Measurements from ENCODE around the gene PAXIP1. TPM values are rescaled to one million over a fixed set of nuclear protein-coding genes. Genes with fewer than 3 reads are reported as not detected.

Gene PAXIP1
- total RNA-seq, 1 experiment from 2014 or later = 13.7 TPM

GRCh38 chr7:154909241-154910105 lies 93.5 kb downstream of the PAXIP1 start:
- ChIA-PET POLR2A (interaction anchor here (0.5 kb wide), 1 partner anchor 19 kb away, joined by 4 read pairs; no protein-coding TSS in a partner anchor), CTCF (interaction anchor here (1.2 kb wide), 1 partner anchor 10 kb away, joined by 4 read pairs; no protein-coding TSS in a partner anchor)
- intact Hi-C loops (cut with micrococcal nuclease) = loop anchor here (5.0 kb wide), 1 partner anchor 77 kb away; no protein-coding TSS in a partner anchor
- Mint-ChIP-seq H3K9me3 (ENCODE audit: unreplicated experiment) (peaks cover 9% of the 10 kb centered on the region), H3K4me1 (ENCODE audit: insufficient read depth, unreplicated experiment) (no peaks in the 10 kb centered on the region), H3K36me3 (ENCODE audit: insufficient read depth, unreplicated experiment) (peaks cover 6% of the 10 kb centered on the region), H3K27ac (ENCODE audit: low read depth, unreplicated experiment) (no peak overlapping the region), H3K4me3 (ENCODE audit: unreplicated experiment) (no peak overlapping the region), H3K27me3 (ENCODE audit: insufficient read depth, unreplicated experiment) (no peaks in the 10 kb centered on the region)
- no TSS peak for BruUV-seq (replicated peaks)
- no peak for TF ChIP-seq CTCF (IDR thresholded peaks at IDR 0.05; ENCODE audit: unreplicated experiment)
- no peak for DNase-seq (ENCODE audit: unreplicated experiment)

DNA sequence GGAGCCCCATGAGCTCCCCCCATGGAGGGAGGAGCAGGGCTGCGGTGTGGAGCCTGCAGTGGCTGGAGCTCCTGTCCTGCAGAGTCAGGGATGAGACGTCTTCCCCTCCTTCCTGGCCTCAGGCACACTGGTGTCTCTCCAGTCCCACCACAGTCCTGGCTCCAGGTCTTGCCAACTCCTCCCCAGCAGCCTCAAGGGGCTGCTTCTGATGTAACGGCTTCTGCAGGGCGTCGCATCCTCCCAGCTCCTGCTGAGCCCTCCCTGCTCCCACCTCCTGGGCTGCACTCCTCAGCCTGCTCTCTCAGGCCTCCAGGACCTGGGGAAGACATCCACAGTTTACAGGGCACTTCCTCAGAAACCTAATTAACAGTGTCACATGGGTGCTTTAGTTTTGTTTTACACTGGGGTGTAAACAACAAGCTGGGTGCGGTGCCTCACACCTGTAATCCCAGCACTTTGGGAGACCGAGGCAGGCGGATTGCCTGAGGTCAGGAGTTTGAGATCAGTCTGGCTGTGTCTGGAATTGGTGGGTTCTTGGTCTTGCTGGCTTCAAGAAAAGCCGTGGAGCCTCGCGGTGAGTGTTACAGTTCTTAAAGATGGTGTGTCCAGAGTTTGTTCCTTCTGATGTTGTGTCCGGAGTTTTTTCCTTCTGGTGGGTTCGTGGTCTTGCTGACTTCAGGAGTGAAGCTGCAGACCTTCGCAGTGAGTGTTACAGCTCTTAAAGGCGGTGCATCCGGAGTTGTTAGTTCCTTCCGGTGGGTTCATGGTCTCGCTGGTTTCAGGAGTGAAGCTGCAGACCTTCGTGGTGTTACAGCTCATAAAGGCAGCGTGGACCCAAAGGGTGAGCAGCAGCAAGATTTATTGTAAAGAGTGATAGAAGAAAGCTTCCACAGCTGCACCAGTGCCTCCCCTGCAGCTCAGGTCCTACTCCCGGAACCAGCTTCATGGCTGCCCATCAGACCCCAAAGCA lies 95.0 kb downstream of the PAXIP1 start:
- TF ChIP-seq CTCF (IDR thresholded peaks at IDR 0.05; ENCODE audit: unreplicated experiment) = no peak
- Mint-ChIP-seq H3K27ac (ENCODE audit: low read depth, unreplicated experiment) (no peak overlapping the region), H3K4me3 (ENCODE audit: unreplicated experiment) (no peak overlapping the region), H3K36me3 (ENCODE audit: insufficient read depth, unreplicated experiment) (no peaks in the 10 kb centered on the region), H3K27me3 (ENCODE audit: insufficient read depth, unreplicated experiment) (no peaks in the 10 kb centered on the region), H3K4me1 (ENCODE audit: insufficient read depth, unreplicated experiment) (no peaks in the 10 kb centered on the region), H3K9me3 (ENCODE audit: unreplicated experiment) (peaks cover 9% of the 10 kb centered on the region)
- intact Hi-C loops (cut with micrococcal nuclease) = no loop called here
- CTCF ChIA-PET = interaction anchor here (0.5 to 1.3 kb wide), 7 partner anchors 13 to 861 kb away, joined by 3 to 8 read pairs (median 3); no protein-coding TSS in a partner anchor
- DNase-seq (ENCODE audit: unreplicated experiment) = no peak
- BruUV-seq (replicated peaks) = no TSS peak
- POLR2A ChIA-PET = no interaction called here

DNA sequence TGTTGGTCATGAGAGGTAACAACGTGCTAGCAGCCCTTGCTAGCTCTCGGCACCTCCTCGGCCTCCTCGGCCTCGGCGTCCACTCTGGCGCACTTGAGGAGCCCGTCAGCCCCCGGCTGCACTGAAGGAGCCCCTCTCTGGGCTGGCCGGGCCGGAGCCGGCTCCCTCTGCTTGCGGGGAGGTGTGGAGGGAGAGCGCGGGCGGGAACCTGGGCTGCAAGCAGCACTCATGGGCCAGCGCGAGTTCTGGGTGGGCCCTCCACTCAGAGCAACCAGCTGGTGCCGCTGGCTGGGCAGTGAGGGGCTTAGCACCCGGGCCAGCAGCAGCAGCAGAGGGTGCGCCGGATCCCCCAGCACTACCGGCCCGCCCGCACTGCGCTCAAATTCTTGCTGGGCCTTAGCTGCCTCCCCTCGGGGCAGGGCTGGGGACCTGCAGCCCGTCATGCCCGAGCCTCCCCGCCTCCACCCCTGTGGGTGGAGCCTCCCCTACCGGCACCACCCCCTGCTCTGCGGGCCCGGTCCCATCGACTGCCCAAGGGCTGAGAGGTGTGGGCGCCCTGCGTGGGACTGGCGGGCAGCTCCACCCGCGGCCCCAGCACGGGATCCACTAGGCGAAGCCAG lies 96.1 kb downstream of the PAXIP1 start:
- TF ChIP-seq CTCF (IDR thresholded peaks at IDR 0.05; ENCODE audit: unreplicated experiment) = no peak
- H3K4me3 Mint-ChIP-seq (ENCODE audit: unreplicated experiment) = no peak overlapping the region

More for the DNA sequence above, 96.1 kb downstream of the PAXIP1 start:
- no peaks in the 10 kb centered on the region for H3K36me3 Mint-ChIP-seq (ENCODE audit: insufficient read depth, unreplicated experiment)
- no peak overlapping the region for H3K27ac Mint-ChIP-seq (ENCODE audit: low read depth, unreplicated experiment)
- peaks cover 9% of the 10 kb centered on the region for H3K9me3 Mint-ChIP-seq (ENCODE audit: unreplicated experiment)
- no TSS peak for BruUV-seq (replicated peaks)
- ChIA-PET POLR2A (no interaction called here), CTCF (interaction anchor here (0.6 to 1.3 kb wide), 5 partner anchors 14 to 853 kb away, joined by 3 to 8 read pairs (median 3); no protein-coding TSS in a partner anchor)
- intact Hi-C loops (cut with micrococcal nuclease) = no loop called here
- H3K27me3 Mint-ChIP-seq (ENCODE audit: insufficient read depth, unreplicated experiment) = no peaks in the 10 kb centered on the region
- DNase-seq (ENCODE audit: unreplicated experiment) = no peak
- H3K4me1 Mint-ChIP-seq (ENCODE audit: insufficient read depth, unreplicated experiment) = no peaks in the 10 kb centered on the region

Data from MCF 10A (cell line).